Neuronal stem cell (in vitro differentiated cells): ENCODE measurements around the gene ARF6.

ENCODE experiments used
- DNase-seq: peaks from one replicate; pipeline ENCODE4 v3.0.0-alpha.2; 2013; ENCODE audit warnings: low spot score
- H2AFZ ChIP-seq: one replicate; pipeline ENCODE4 v1.6.1; 2013; ENCODE audit warnings: mild to moderate bottlenecking, low read length, inconsistent platforms
- H2AK5ac ChIP-seq: 2 replicates; pipeline ENCODE4 v1.6.1; 2013; ENCODE audit warnings: low read depth, mild to moderate bottlenecking, inconsistent platforms, low read length, moderate library complexity, mixed read lengths
- H2BK120ac ChIP-seq: 2 replicates; pipeline ENCODE4 v1.6.1; 2013; ENCODE audit warnings: low read depth, mild to moderate bottlenecking, inconsistent platforms, low read length, moderate library complexity, mixed read lengths
- H2BK12ac ChIP-seq: one replicate; pipeline ENCODE4 v1.6.1; 2013; ENCODE audit warnings: low read length, inconsistent platforms
- H2BK15ac ChIP-seq: 2 replicates; pipeline ENCODE4 v1.6.1; 2013; ENCODE audit warnings: mild to moderate bottlenecking, low read length, inconsistent platforms, mixed read lengths
- H2BK5ac ChIP-seq: one replicate; pipeline ENCODE4 v1.6.1; 2013; ENCODE audit warnings: inconsistent platforms, mild to moderate bottlenecking, low read length, moderate library complexity
- H3K14ac ChIP-seq: one replicate; pipeline ENCODE4 v1.6.1; 2013; ENCODE audit warnings: low read length, inconsistent platforms
- H3K18ac ChIP-seq: 2 replicates; pipeline ENCODE4 v1.6.1; 2013; ENCODE audit warnings: low read length, inconsistent platforms
- H3K23ac ChIP-seq: 2 replicates; pipeline ENCODE4 v1.6.1; 2013; ENCODE audit warnings: low read depth, mild to moderate bottlenecking, mixed read lengths, low read length, inconsistent platforms; ENCODE audit not compliant: poor library complexity
- H3K27ac ChIP-seq: replicated peaks from 3 replicates; pipeline ENCODE4 v1.5.1; 2013; ENCODE audit warnings: low read length, inconsistent platforms
- H3K27me3 ChIP-seq, 3 experiments: 2 replicates each; pipeline ENCODE4 v1.6.1; 2013; ENCODE audit warnings: low read length in 3 of 3, mild to moderate bottlenecking in 2 of 3, inconsistent platforms in 1 of 3, low read depth in 1 of 3, mixed read lengths in 1 of 3, moderate library complexity in 1 of 3; ENCODE audit not compliant: control insufficient read depth in 3 of 3, insufficient read depth in 3 of 3
- H3K36me3 ChIP-seq, 2 donors: replicated peaks in 1 of 2; 2 replicates each; pipeline ENCODE4 v1.6.1; 2013; ENCODE audit warnings: low read length in 2 of 2; ENCODE audit not compliant: control insufficient read depth in 2 of 2, insufficient read depth in 2 of 2
- H3K4ac ChIP-seq: 2 replicates; pipeline ENCODE4 v1.6.1; 2013; ENCODE audit warnings: inconsistent platforms, mild to moderate bottlenecking, low read length, moderate library complexity
- H3K4me1 ChIP-seq, 2 donors: 1 replicate in 1 of 2; 2 replicates in 1 of 2; pipeline ENCODE4 v1.6.1; 2013; ENCODE audit warnings: low read length in 2 of 2, low read depth in 1 of 2; ENCODE audit not compliant: control insufficient read depth in 2 of 2, insufficient read depth in 1 of 2
- H3K4me2 ChIP-seq: one replicate; pipeline ENCODE4 v1.6.1; 2013; ENCODE audit warnings: mild to moderate bottlenecking, low read length, inconsistent platforms; ENCODE audit not compliant: insufficient read depth, poor library complexity, severe bottlenecking
- H3K4me3 ChIP-seq, 2 donors: 2 replicates each; pipeline ENCODE4 v1.5.1; 2013; ENCODE audit warnings: low read length in 2 of 2, mild to moderate bottlenecking in 2 of 2, inconsistent platforms in 1 of 2, moderate library complexity in 1 of 2
- H3K79me1 ChIP-seq: one replicate; pipeline ENCODE4 v1.6.1; 2013; ENCODE audit warnings: low read depth, mild to moderate bottlenecking, inconsistent platforms, low read length, moderate library complexity
- H3K9ac ChIP-seq: one replicate; pipeline ENCODE4 v1.6.1; 2013; ENCODE audit warnings: mild to moderate bottlenecking, low read depth, low read length, inconsistent platforms; ENCODE audit not compliant: poor library complexity
- H3K9me3 ChIP-seq, 2 donors: replicated peaks in 1 of 2; 2 replicates each; pipeline versions ENCODE3 to v1.6.1; 2013; ENCODE audit warnings: low read length in 2 of 2, mild to moderate bottlenecking in 2 of 2, inconsistent platforms in 1 of 2, low read depth in 1 of 2, mixed read lengths in 1 of 2, moderate library complexity in 1 of 2; ENCODE audit not compliant: control insufficient read depth in 2 of 2, insufficient read depth in 1 of 2
- H4K8ac ChIP-seq: one replicate; pipeline ENCODE4 v1.6.1; 2013; ENCODE audit warnings: low read depth, mild to moderate bottlenecking, inconsistent platforms, low read length, moderate library complexity
- H4K91ac ChIP-seq: one replicate; pipeline ENCODE4 v1.6.1; 2013; ENCODE audit warnings: low read length, low read depth, mild to moderate bottlenecking, inconsistent platforms; ENCODE audit not compliant: poor library complexity
- WGBS, 2 donors: extraction: QIAGEN DNeasy Blood & Tissue Kit; methylation state at CpG; one replicate each; pipeline ENCODE4 v1.1.7; 2013; ENCODE audit warnings: missing lambda C conversion rate in 2 of 2, mixed read lengths in 1 of 2; ENCODE audit not compliant: insufficient read length in 2 of 2, insufficient replicate concordance in 1 of 2; ENCODE audit errors: extremely low coverage in 2 of 2; 5-methylcytosine and 5-hydroxymethylcytosine counted together

ARF6 gene

GRCh38 chr14:49939884-49940510 lies 47.1 kb downstream of the ARF6 start:
- no peak overlapping the region for H3K9ac ChIP-seq
- H2AK5ac ChIP-seq = no peak overlapping the region
- no peak overlapping the region for H2BK5ac ChIP-seq
- H2BK12ac ChIP-seq = no peak overlapping the region
- H3K36me3 ChIP-seq = no peaks in the 10 kb centered on the region
- no peaks in the 10 kb centered on the region for H3K9me3 ChIP-seq
- H3K4me3 ChIP-seq = no peak overlapping the region
- H4K91ac ChIP-seq = no peak overlapping the region
- no peak overlapping the region for H3K18ac ChIP-seq
- no peaks in the 10 kb centered on the region for H3K4me1 ChIP-seq
- H3K79me1 ChIP-seq = no peaks in the 10 kb centered on the region
- no peak for DNase-seq
- H2AFZ ChIP-seq = no peak overlapping the region
- no peak overlapping the region for H2BK120ac ChIP-seq
- H3K4me2 ChIP-seq = no peak overlapping the region
- no peak overlapping the region for H4K8ac ChIP-seq
- no CpG with 5 or more reads among the region's 6 CpGs for WGBS, 2 donors
- H3K27ac ChIP-seq = no peak overlapping the region
- H2BK15ac ChIP-seq = no peak overlapping the region
- no peaks in the 10 kb centered on the region for H3K27me3 ChIP-seq
- H3K14ac ChIP-seq = no peak overlapping the region
- no peak overlapping the region for H3K23ac ChIP-seq
- H3K4ac ChIP-seq = no peak overlapping the region

- H2BK5ac ChIP-seq = no peak overlapping the region
- no peak overlapping the region for H2BK12ac ChIP-seq
- no peak overlapping the region for H2AFZ ChIP-seq
- DNase-seq = no peak
- H3K27me3 ChIP-seq = peaks cover 0 to 5% (median 0%) of the 10 kb centered on the region in 3 experiments
- H3K4me1 ChIP-seq = no peaks in the 10 kb centered on the region
- H3K9ac ChIP-seq = no peak overlapping the region
- no peaks in the 10 kb centered on the region for H3K9me3 ChIP-seq
- H2BK120ac ChIP-seq = no peak overlapping the region
- no peak overlapping the region for H3K27ac ChIP-seq
- H3K4me2 ChIP-seq = no peak overlapping the region
- H3K79me1 ChIP-seq = no peaks in the 10 kb centered on the region
- H3K23ac ChIP-seq = no peak overlapping the region
- WGBS, 2 donors = no CpG with 5 or more reads among the region's 1 CpG
- H3K18ac ChIP-seq = no peak overlapping the region
- no peak overlapping the region for H4K91ac ChIP-seq
- H3K14ac ChIP-seq = no peak overlapping the region
- no peak overlapping the region for H3K4me3 ChIP-seq
- no peak overlapping the region for H2AK5ac ChIP-seq
- no peaks in the 10 kb centered on the region for H3K36me3 ChIP-seq
- H2BK15ac ChIP-seq = no peak overlapping the region
- H3K4ac ChIP-seq = no peak overlapping the region
- no peak overlapping the region for H4K8ac ChIP-seq
Observed at GRCh38 chr14:49940808-49941421, 48.0 kb downstream of the ARF6 start.

DNA sequence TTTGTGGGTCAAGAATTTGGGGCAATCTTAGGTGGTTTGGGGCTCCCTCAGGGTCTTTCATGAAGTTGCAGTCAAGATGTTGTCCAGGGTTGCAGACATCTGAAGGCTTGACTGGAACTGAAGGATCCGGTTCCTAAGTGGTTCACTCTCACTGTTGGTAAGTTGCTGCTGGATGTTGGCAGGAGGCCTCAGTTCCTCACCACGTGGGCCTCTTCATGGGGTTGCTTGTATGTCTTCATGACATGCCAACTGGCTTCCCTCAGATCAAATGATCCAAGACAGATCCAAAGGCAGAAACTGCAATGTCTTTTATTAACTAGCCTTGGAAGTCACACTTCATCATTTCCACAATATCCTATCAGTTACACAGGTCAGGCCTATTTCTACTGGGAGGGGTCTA lies 49.2 kb downstream of the ARF6 start:
- Histone ChIP-seq H2AFZ (no peak overlapping the region), H3K4me3 (no peak overlapping the region), H4K8ac (no peak overlapping the region), H3K4me2 (no peak overlapping the region), H3K23ac (no peak overlapping the region), H2AK5ac (no peak overlapping the region), H2BK15ac (no peak overlapping the region), H2BK12ac (no peak overlapping the region), H3K27ac (no peak overlapping the region), H3K27me3 (peaks cover 0 to 9% (median 0%) of the 10 kb centered on the region in 3 experiments), H4K91ac (no peak overlapping the region), H3K36me3 (no peaks in the 10 kb centered on the region), H2BK120ac (no peak overlapping the region), H2BK5ac (no peak overlapping the region), H3K79me1 (no peaks in the 10 kb centered on the region), H3K4ac (no peak overlapping the region), H3K9me3 (no peaks in the 10 kb centered on the region), H3K4me1 (no peaks in the 10 kb centered on the region), H3K14ac (no peak overlapping the region), H3K9ac (no peak overlapping the region), H3K18ac (no peak overlapping the region)
- no CpG with 5 or more reads among the region's 2 CpGs for WGBS, 2 donors
- no peak for DNase-seq

DNA sequence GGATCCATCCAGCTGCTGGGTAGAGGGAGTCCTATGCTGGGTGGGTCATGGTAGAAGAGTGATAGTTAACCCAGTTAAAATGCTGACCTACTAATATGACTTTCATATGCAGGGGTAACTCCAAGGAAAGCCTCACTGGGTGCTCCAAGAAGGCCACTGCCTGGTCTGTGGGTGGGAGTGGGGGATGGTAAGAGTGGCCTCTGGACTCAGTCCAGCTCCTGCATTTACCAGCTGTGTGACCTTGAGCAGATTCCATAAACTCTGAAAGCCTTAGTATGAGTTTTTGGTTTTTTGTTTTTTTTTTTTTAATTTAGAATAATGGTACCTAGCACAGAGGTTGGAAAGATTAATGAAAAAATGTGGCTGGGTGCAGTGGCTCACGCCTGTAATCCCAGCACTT lies 51.6 kb downstream of the ARF6 start:
- Histone ChIP-seq H3K23ac (no peak overlapping the region), H2BK15ac (no peak overlapping the region), H3K4me3 (no peak overlapping the region), H4K8ac (no peak overlapping the region), H2BK12ac (no peak overlapping the region), H3K9me3 (no peaks in the 10 kb centered on the region), H2AFZ (no peak overlapping the region), H3K4me2 (no peak overlapping the region), H3K36me3 (no peaks in the 10 kb centered on the region), H2BK120ac (no peak overlapping the region), H3K18ac (no peak overlapping the region), H3K4me1 (no peaks in the 10 kb centered on the region), H3K14ac (no peak overlapping the region), H3K4ac (no peak overlapping the region), H3K9ac (no peak overlapping the region), H3K79me1 (no peaks in the 10 kb centered on the region), H2AK5ac (no peak overlapping the region), H4K91ac (no peak overlapping the region), H2BK5ac (no peak overlapping the region), H3K27me3 (peaks cover 0 to 13% (median 0%) of the 10 kb centered on the region in 3 experiments), H3K27ac (no peak overlapping the region)
- DNase-seq = no peak
- WGBS, 2 donors = no CpG with 5 or more reads among the region's 1 CpG
